ENCODE data around the gene DPH3. TPM values are rescaled to one million over a fixed set of nuclear protein-coding genes. Genes with fewer than 3 reads are reported as not detected.

DPH3 gene
- 21.2 to 29.5 TPM (median 27.4 TPM) in 5 replicates for total RNA-seq (2022; extraction: Qiagen RNA extraction)

GRCh38 chr3:16264708-16265454 lies at the start of gene DPH3, which contains the start of gene OXNAD1:
Gene DPH3 (minus strand): TSS chr3:16264943. CDS start chr3:16264876, 67 bp downstream.
Gene OXNAD1 (plus strand): TSS chr3:16265212. CDS start chr3:16270953, 5,741 bp downstream.

Other genes starting within 250 kb of the DPH3 start
- gene GALNT15, start 90.3 kb downstream of the DPH3 start, total RNA-seq (2022; extraction: Qiagen RNA extraction), result 0.05 to 0.15 TPM (median 0.09 TPM) in 5 replicates
- gene OXNAD1, start 269 bp upstream of the DPH3 start, total RNA-seq (2022; extraction: Qiagen RNA extraction), result 6.8 to 9.4 TPM (median 8.8 TPM) in 5 replicates
- gene RFTN1, start 248.8 kb upstream of the DPH3 start, total RNA-seq (2022; extraction: Qiagen RNA extraction), result 3.0 to 3.5 TPM (median 3.1 TPM) in 5 replicates